A673 (cell line): Measurements from ENCODE around the gene WDFY4.

Experiments used
- CTCF ChIP-seq: fragments of 300-800, 200-600 bp; sonication (generic); conservative IDR thresholded peaks from 2 replicates; pipeline ENCODE4 v1.5.1; 2017; ENCODE audit warnings: low read depth, mild to moderate bottlenecking, antibody characterized with exemption, low read length, moderate library complexity, mixed read lengths
- EZH2 ChIP-seq: fragments of 200-600 bp; sonication (generic); IDR thresholded peaks from 2 replicates; pipeline ENCODE4 v1.6.1; 2017; ENCODE audit warnings: borderline replicate concordance, low read depth, mild to moderate bottlenecking, mixed read lengths, antibody characterized with exemption, low read length; ENCODE audit not compliant: poor library complexity, severe bottlenecking

GRCh38 chr10:48964038-48964437 lies 279.4 kb downstream of the WDFY4 start:
- no peak for TF ChIP-seq CTCF
- TF ChIP-seq EZH2: no peak
